NOMO-1 (cell line): ENCODE data around the gene TCF25.
"Not testable (repeated sequence)": the region's sequence is repeated elsewhere in the genome, so short reads cannot be mapped to it uniquely, and the experiment has no call there.

Experiments used
- DNase-seq, 2 experiments: peaks; one replicate each; lab custom pipeline; 2025; ENCODE audit not compliant: unreplicated experiment in 2 of 2; lab: John Stamatoyannopoulos, UW

TCF25 gene

GRCh38 chr16:89903908-89904515, 30.6 kb downstream of the TCF25 start:
- no peak for DNase-seq

- no peak for DNase-seq
Observed at GRCh38 chr16:89904606-89905510, 31.5 kb downstream of the TCF25 start.

- DNase-seq = no peak
Observed at GRCh38 chr16:89905511-89906139, 32.2 kb downstream of the TCF25 start.

GRCh38 chr16:89906140-89907025, 33.0 kb downstream of the TCF25 start:
- DNase-seq = no peak

- DNase-seq = no peak
Observed at GRCh38 chr16:89907055-89907814, 33.8 kb downstream of the TCF25 start.

GRCh38 chr16:89908236-89908635, 34.8 kb downstream of the TCF25 start:
- DNase-seq = no peak

GRCh38 chr16:89909777-89910716, 36.7 kb downstream of the TCF25 start:
- peak; percentile 31 to 57 for DNase-seq

GRCh38 chr16:89910717-89911354, 37.4 kb downstream of the TCF25 start:
- DNase-seq = no peak

GRCh38 chr16:89911375-89911774, 38.0 kb downstream of the TCF25 start:
- DNase-seq = no peak

- DNase-seq = no peak
Observed at GRCh38 chr16:89912143-89912542, 38.8 kb downstream of the TCF25 start.

GRCh38 chr16:89912627-89913026, 39.2 kb downstream of the TCF25 start:
- no peak for DNase-seq

GRCh38 chr16:89913408-89914387, 40.3 kb downstream of the TCF25 start:
- DNase-seq = no peak

- not testable (repeated sequence) for DNase-seq
Observed at GRCh38 chr16:89914642-89915285, 41.4 kb downstream of the TCF25 start.

- no peak for DNase-seq
Observed at GRCh38 chr16:89915303-89916232, 42.2 kb downstream of the TCF25 start.

- peak; percentile 76 to 86 for DNase-seq
Observed at GRCh38 chr16:89917773-89918452, 44.5 kb downstream of the TCF25 start.
